GM12878 (cell line): ENCODE results near the gene HMCES. TPM values are rescaled to one million over a fixed set of nuclear protein-coding genes. Genes with fewer than 3 reads are reported as not detected.

ENCODE experiments used
- ATAC-seq: fragments of 200-7000 bp; cut with Tn5 transposase; 3 replicates; pipeline ENCODE4 v1.9.1; 2020; ENCODE audit warnings: mild to moderate bottlenecking, moderate library complexity
- BruUV-seq: library from RNA; stranded (reverse); fragments of 400-500 nt; replicated peaks from 2 replicates; lab custom pipeline; 2021; lab: Mats Ljungman, UMichigan
- CTCF ChIA-PET: fragments of 300-600 bp; sonication (Branson Sonifier 250); formaldehyde crosslinking; extraction: SDS; loops from one replicate; lab custom pipeline; 2021; ENCODE audit warnings: inconsistent platforms; lab: Yijun Ruan, JAX
- POLR2A ChIA-PET: fragments of 350-600 bp; formaldehyde crosslinking; extraction: SDS; loops from one replicate; lab custom pipeline; 2021; ENCODE audit warnings: inconsistent platforms; lab: Charles Lee
- RAD21 ChIA-PET: fragments of 300-600 bp; sonication (Branson Sonifier 250); formaldehyde crosslinking; loops from one replicate; lab custom pipeline; 2023; ENCODE audit warnings: antibody characterized with exemption; ENCODE audit not compliant: unreplicated experiment; lab: Charles Lee
- SMC1A ChIA-PET: fragments of 300-600 bp; sonication (Branson Sonifier 250); formaldehyde crosslinking; loops from one replicate; lab custom pipeline; 2023; ENCODE audit not compliant: unreplicated experiment, uncharacterized antibody; lab: Charles Lee
- DNase-seq: peaks from one replicate; pipeline ENCODE4 v3.0.0-alpha.2; 2011; ENCODE audit warnings: low read depth, low spot score
- FAIRE-seq: peaks from 3 replicates; lab custom pipeline; 2011; peaks lifted over from hg19 to GRCh38; lab: Jason Lieb, UNC
- H2AFZ ChIP-seq: 2 replicates; pipeline ENCODE4 v1.6.0; 2011; ENCODE audit warnings: low read depth, low read length, control low read depth; ENCODE audit not compliant: control insufficient read depth
- H3K27ac ChIP-seq: 2 replicates; pipeline ENCODE4 v1.5.1; 2011; ENCODE audit warnings: control low read depth; ENCODE audit not compliant: control insufficient read depth, insufficient read depth
- H3K27me3 ChIP-seq, 2 experiments: replicated peaks in 1 of 2; 2 replicates each; pipeline versions ENCODE4 v1.6.0 to v1.6.1; 2011; ENCODE audit warnings: low read length in 1 of 2; ENCODE audit not compliant: control insufficient read depth in 2 of 2, insufficient read depth in 2 of 2
- H3K36me3 ChIP-seq, 2 experiments: 2 replicates each; pipeline ENCODE4 v1.5.1; 2011; ENCODE audit warnings: low read length in 1 of 2; ENCODE audit not compliant: control insufficient read depth in 2 of 2, insufficient read depth in 2 of 2
- H3K4me1 ChIP-seq: 2 replicates; pipeline ENCODE4 v1.6.1; 2011; ENCODE audit warnings: mild to moderate bottlenecking, low read length, moderate library complexity, mixed read lengths; ENCODE audit not compliant: control insufficient read depth, insufficient read depth
- H3K4me2 ChIP-seq: 2 replicates; pipeline ENCODE4 v1.6.0; 2011; ENCODE audit warnings: control low read depth; ENCODE audit not compliant: control insufficient read depth, insufficient read depth
- H3K4me3 ChIP-seq: fragments of 200-600 bp; sonication (generic); 2 replicates; pipeline ENCODE4 v1.5.1; 2016
- H3K79me2 ChIP-seq: 2 replicates; pipeline ENCODE4 v1.6.0; 2011; ENCODE audit warnings: low read length; ENCODE audit not compliant: control insufficient read depth, insufficient read depth
- H3K9ac ChIP-seq: 2 replicates; pipeline ENCODE4 v1.8.0; 2011; ENCODE audit warnings: low read length, control low read depth, mixed read lengths; ENCODE audit not compliant: control insufficient read depth, insufficient read depth
- H3K9me3 ChIP-seq: replicated peaks from 3 replicates; pipeline ENCODE4 v1.5.1; 2011; ENCODE audit warnings: mild to moderate bottlenecking, low read length; ENCODE audit not compliant: control insufficient read depth, insufficient read depth
- H4K20me1 ChIP-seq: 2 replicates; pipeline ENCODE4 v1.6.0; 2011; ENCODE audit not compliant: control insufficient read depth, insufficient read depth
- BCLAF1 ChIP-seq: fragments of 450-650 bp; IDR thresholded peaks from 2 replicates; pipeline ENCODE4 v1.6.1; 2017; ENCODE audit warnings: antibody characterized with exemption, mild to moderate bottlenecking, moderate library complexity
- CREM ChIP-seq: IDR thresholded peaks from 2 replicates; pipeline ENCODE4 v1.6.1; 2014; ENCODE audit warnings: antibody characterized with exemption, low read depth
- E2F4 ChIP-seq: IDR thresholded peaks from 2 replicates; pipeline ENCODE4 v1.6.1; 2012; ENCODE audit warnings: low read depth, low read length, improper control_type of control experiment
- POLR2AphosphoS5 ChIP-seq: IDR thresholded peaks from 2 replicates; pipeline ENCODE4 v1.6.1; 2011; ENCODE audit warnings: mild to moderate bottlenecking, low read length, inconsistent platforms
- SIN3A ChIP-seq: IDR thresholded peaks from 2 replicates; pipeline ENCODE4 v1.6.1; 2012; ENCODE audit warnings: low read depth, low read length, improper control_type of control experiment
- SKIL ChIP-seq: fragments of 450-650 bp; IDR thresholded peaks from 2 replicates; pipeline ENCODE4 v1.6.1; 2017; ENCODE audit warnings: mild to moderate bottlenecking, low read depth, inconsistent platforms; ENCODE audit not compliant: poor library complexity, severe bottlenecking
- SMAD1 ChIP-seq: fragments of 450-650 bp; IDR thresholded peaks from 2 replicates; pipeline ENCODE4 v1.6.1; 2018; ENCODE audit warnings: mild to moderate bottlenecking, low read depth; ENCODE audit not compliant: partially characterized antibody
- ZNF274 ChIP-seq: IDR thresholded peaks from one replicate; pipeline ENCODE4 v1.8.0; 2011; ENCODE audit not compliant: insufficient read length, insufficient read depth
- ZNF592 ChIP-seq: fragments of 450-650 bp; IDR thresholded peaks from 2 replicates; pipeline ENCODE4 v1.6.1; 2017; ENCODE audit warnings: mild to moderate bottlenecking, moderate library complexity
- ZNF622 ChIP-seq: fragments of 450-650 bp; IDR thresholded peaks from 2 replicates; pipeline ENCODE4 v1.6.1; 2017; ENCODE audit warnings: mild to moderate bottlenecking, inconsistent platforms
- WGBS: methylation state at CpG from one replicate; pipeline ENCODE4 v1.1.6; 2016; ENCODE audit warnings: low lambda C conversion rate; ENCODE audit not compliant: insufficient replicate concordance, insufficient coverage; ENCODE audit errors: missing lambda C conversion rate; 5-methylcytosine and 5-hydroxymethylcytosine counted together
- in situ Hi-C: fragments of 300-500 bp; cut with MboI; formaldehyde crosslinking; loops from 9 replicates; pipeline ENCODE4 v1.14.3; 2018; ENCODE audit warnings: mixed read lengths
- intact Hi-C: fragments of 100-400 bp; cut with micrococcal nuclease; formaldehyde crosslinking; loops from one replicate; pipeline ENCODE4 v1.14.2; 2022; ENCODE audit not compliant: unreplicated experiment
- polyA plus RNA-seq, 11 experiments: library from polyadenylated mRNA; depleted of rRNA in 4 of 11; unstranded in 6 of 11; stranded (reverse) in 5 of 11; fragments of >200 nt; fragmentation: Nextera tagmentation in 4 of 11; fragmentation: Illumina TruSeq in 1 of 11; extraction: Ambion mirVana in 4 of 11; extraction: Trizol in 1 of 11; gene quantifications; 1 replicate in 1 of 11; 2 replicates in 10 of 11; pipeline versions ENCODE4 v1.2.1 to v1.2.3, GENCODE V29; 2011 to 2016; ENCODE audit warnings: inconsistent platforms in 2 of 11, missing spikeins in 2 of 11, low read depth in 1 of 11
- total RNA-seq, 4 experiments: library from RNA; depleted of rRNA in 3 of 4; stranded (reverse); fragments of >200 nt in 3 of 4; fragmentation: Illumina TruSeq in 1 of 4; extraction: Trizol in 1 of 4; gene quantifications; 2 replicates each; pipeline versions ENCODE4 v1.2.1 to v1.2.3, GENCODE V29; 2013 to 2021

The HMCES gene
- total and polyA plus RNA-seq, 10 of the 15 experiments (the other 5 are each of a cell fraction or from before 2014, with no cell fraction given): 12.4 to 49.8 (median 27.0) TPM

- no peaks in the 10 kb centered on the region for H3K27me3 ChIP-seq
- WGBS: 98% methylated on average over 3 of the region's 3 CpGs
- in situ Hi-C loops: no loop called here
- no peaks in the 10 kb centered on the region for H4K20me1 ChIP-seq
- no peak overlapping the region for H2AFZ ChIP-seq
- no peak overlapping the region for H3K4me3 ChIP-seq
- H3K4me1 ChIP-seq: peaks cover 14% of the 10 kb centered on the region
- no TSS peak for BruUV-seq
- H3K27ac ChIP-seq: no peak overlapping the region
- POLR2A ChIA-PET: interaction anchor here (0.7 to 1.2 kb wide), 2 partner anchors 52 to 570 kb away, joined by 8 to 9 read pairs; no protein-coding TSS in a partner anchor
- DNase-seq (no peak), FAIRE-seq (no peak), ATAC-seq (no peak)
- RAD21 ChIA-PET: interaction anchor here (1.6 to 2.1 kb wide), 2 partner anchors 9 to 181 kb away, joined by 3 to 5 read pairs; no protein-coding TSS in a partner anchor
- H3K9me3 ChIP-seq: no peaks in the 10 kb centered on the region
- H3K4me2 ChIP-seq: no peak overlapping the region
- no peak overlapping the region for H3K9ac ChIP-seq
- no peaks in the 10 kb centered on the region for H3K79me2 ChIP-seq
- SMC1A ChIA-PET: interaction anchor here (1.1 to 1.7 kb wide), 2 partner anchors 12 to 73 kb away, joined by 3 to 8 read pairs; no protein-coding TSS in a partner anchor
- H3K36me3 ChIP-seq: no peaks in the 10 kb centered on the region
- CTCF ChIA-PET: interaction anchor here (1.8 to 2.1 kb wide), 3 partner anchors 11 to 207 kb away, joined by 4 to 14 read pairs (median 12); no protein-coding TSS in a partner anchor
- intact Hi-C loops: no loop called here
- TF ChIP-seq SIN3A (no peak), CREM (no peak), SMAD1 (no peak), ZNF622 (no peak), ZNF592 (no peak), POLR2AphosphoS5 (no peak), SKIL (no peak), ZNF274 (no peak), E2F4 (no peak), BCLAF1 (no peak)
Measured at GRCh38 chr3:129234441-129234840, 44.2 kb upstream of the HMCES start.
